ENCODE results near the gene PACSIN1. TPM values are rescaled to one million over a fixed set of nuclear protein-coding genes. Genes with fewer than 3 reads are reported as not detected.
A peak's percentile ranks its signal among the peaks of the same experiment; 100 is the strongest.

The PACSIN1 gene
- total and polyA plus RNA-seq, 5 experiments from 2014 or later: 0.06 to 0.82 (median 0.41) TPM

GRCh38 chr6:34572585-34572984 is 106.7 kb downstream of the PACSIN1 start:
- Mint-ChIP-seq H3K9me3 (no peaks in the 10 kb centered on the region), H3K27me3 (peaks cover 0 to 6% (median 3%) of the 10 kb centered on the region in 5 donors), H3K36me3 (no peaks in the 10 kb centered on the region), H3K27ac (no peak overlapping the region), H3K4me1 (peaks cover 0 to 6% (median 6%) of the 10 kb centered on the region in 4 donors), H3K4me3 (no peak overlapping the region)
- POLR2A ChIA-PET: no interaction called here
- DNase-seq (no peak), ATAC-seq (no peak)

- Mint-ChIP-seq H3K9me3 (no peaks in the 10 kb centered on the region), H3K4me3 (no peak overlapping the region), H3K27ac (peak overlapping the region in 2 of 10 donors; percentile 22 to 31), H3K36me3 (no peaks in the 10 kb centered on the region), H3K27me3 (peaks cover 0 to 2% (median 0%) of the 10 kb centered on the region in 5 donors), H3K4me1 (peaks cover 0 to 6% (median 6%) of the 10 kb centered on the region in 4 donors)
- POLR2A ChIA-PET: no interaction called here
- DNase-seq: no peak
- no peak for ATAC-seq
Measured at GRCh38 chr6:34573567-34574183, 107.8 kb downstream of the PACSIN1 start.

- ATAC-seq (no peak), DNase-seq (no peak)
- peaks cover 0 to 7% (median 6%) of the 10 kb centered on the region in 4 donors for H3K4me1 Mint-ChIP-seq
- H3K4me3 Mint-ChIP-seq: no peak overlapping the region
- H3K27me3 Mint-ChIP-seq: peaks cover 0 to 1% (median 0%) of the 10 kb centered on the region in 5 donors
- POLR2A ChIA-PET: no interaction called here
- H3K36me3 Mint-ChIP-seq: peaks cover 0 to 2% (median 0%) of the 10 kb centered on the region in 3 donors
- no peaks in the 10 kb centered on the region for H3K9me3 Mint-ChIP-seq
- H3K27ac Mint-ChIP-seq: peak overlapping the region in 2 of 10 donors; percentile 66 to 67
Measured at GRCh38 chr6:34574647-34575293, 108.9 kb downstream of the PACSIN1 start.

- ATAC-seq (no peak), DNase-seq (no peak)
- Mint-ChIP-seq H3K4me3 (no peak overlapping the region), H3K27ac (peak overlapping the region in 2 of 10 donors; percentile 27 to 66), H3K9me3 (no peaks in the 10 kb centered on the region), H3K27me3 (peaks cover 0 to 1% (median 0%) of the 10 kb centered on the region in 5 donors), H3K36me3 (peaks cover 0 to 2% (median 0%) of the 10 kb centered on the region in 3 donors), H3K4me1 (peaks cover 0 to 7% (median 6%) of the 10 kb centered on the region in 4 donors)
- POLR2A ChIA-PET: interaction anchor here (0.7 kb wide), 1 partner anchor 300 kb away, joined by 4 read pairs; no protein-coding TSS in a partner anchor
Measured at GRCh38 chr6:34575326-34575725, 109.5 kb downstream of the PACSIN1 start.

DNA sequence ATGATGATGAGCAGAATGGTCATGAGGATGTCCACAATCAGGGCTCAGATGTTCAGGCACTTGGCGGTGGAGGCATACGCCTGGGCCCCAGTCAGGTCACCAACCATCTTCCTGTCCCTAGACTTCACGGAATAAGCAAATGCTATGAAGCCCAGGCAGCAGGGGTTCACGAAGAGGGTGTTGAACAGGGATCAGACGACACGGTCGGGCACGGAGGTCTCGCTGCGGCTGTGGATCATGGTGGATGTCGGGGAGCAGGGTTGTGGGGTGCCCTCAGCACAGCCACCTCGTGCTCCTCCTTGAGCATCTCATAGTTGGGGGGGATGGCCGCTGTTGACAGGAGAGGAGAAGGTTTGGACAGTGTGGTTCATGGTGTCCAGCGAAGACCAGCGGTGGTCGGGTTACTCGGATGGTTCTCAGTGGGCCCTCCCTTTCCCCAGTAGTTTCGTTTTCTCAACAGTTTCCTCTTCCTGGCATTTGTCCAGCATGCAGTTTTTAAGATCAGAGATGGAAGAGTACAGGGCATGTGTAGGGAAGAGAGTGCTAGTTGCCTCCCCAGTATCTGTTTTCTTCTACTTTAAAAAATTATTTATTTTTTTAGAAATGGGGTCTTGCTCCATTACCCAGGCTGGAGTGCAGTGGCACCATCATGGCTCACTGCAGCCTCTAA is 110.5 kb downstream of the PACSIN1 start:
- no peak for ATAC-seq
- peak in 1 of 10 donors; percentile 52 for DNase-seq
- H3K36me3 Mint-ChIP-seq: peaks cover 0 to 2% (median 0%) of the 10 kb centered on the region in 3 donors
- no peak overlapping the region for H3K4me3 Mint-ChIP-seq
- no peaks in the 10 kb centered on the region for H3K9me3 Mint-ChIP-seq
- peaks cover 0 to 7% (median 6%) of the 10 kb centered on the region in 4 donors for H3K4me1 Mint-ChIP-seq
- POLR2A ChIA-PET: no interaction called here
- no peaks in the 10 kb centered on the region for H3K27me3 Mint-ChIP-seq
- peak overlapping the region in 2 of 10 donors; percentile 6 to 60 for H3K27ac Mint-ChIP-seq

- Mint-ChIP-seq H3K27ac (peak overlapping the region in 1 of 10 donors; percentile 75), H3K4me3 (no peak overlapping the region), H3K36me3 (peaks cover 0 to 2% (median 0%) of the 10 kb centered on the region in 3 donors), H3K9me3 (no peaks in the 10 kb centered on the region), H3K27me3 (no peaks in the 10 kb centered on the region), H3K4me1 (peaks cover 0 to 7% (median 6%) of the 10 kb centered on the region in 4 donors)
- ATAC-seq: no peak
- DNase-seq: no peak
- POLR2A ChIA-PET: no interaction called here
Measured at GRCh38 chr6:34578445-34579262, 112.8 kb downstream of the PACSIN1 start.

DNA sequence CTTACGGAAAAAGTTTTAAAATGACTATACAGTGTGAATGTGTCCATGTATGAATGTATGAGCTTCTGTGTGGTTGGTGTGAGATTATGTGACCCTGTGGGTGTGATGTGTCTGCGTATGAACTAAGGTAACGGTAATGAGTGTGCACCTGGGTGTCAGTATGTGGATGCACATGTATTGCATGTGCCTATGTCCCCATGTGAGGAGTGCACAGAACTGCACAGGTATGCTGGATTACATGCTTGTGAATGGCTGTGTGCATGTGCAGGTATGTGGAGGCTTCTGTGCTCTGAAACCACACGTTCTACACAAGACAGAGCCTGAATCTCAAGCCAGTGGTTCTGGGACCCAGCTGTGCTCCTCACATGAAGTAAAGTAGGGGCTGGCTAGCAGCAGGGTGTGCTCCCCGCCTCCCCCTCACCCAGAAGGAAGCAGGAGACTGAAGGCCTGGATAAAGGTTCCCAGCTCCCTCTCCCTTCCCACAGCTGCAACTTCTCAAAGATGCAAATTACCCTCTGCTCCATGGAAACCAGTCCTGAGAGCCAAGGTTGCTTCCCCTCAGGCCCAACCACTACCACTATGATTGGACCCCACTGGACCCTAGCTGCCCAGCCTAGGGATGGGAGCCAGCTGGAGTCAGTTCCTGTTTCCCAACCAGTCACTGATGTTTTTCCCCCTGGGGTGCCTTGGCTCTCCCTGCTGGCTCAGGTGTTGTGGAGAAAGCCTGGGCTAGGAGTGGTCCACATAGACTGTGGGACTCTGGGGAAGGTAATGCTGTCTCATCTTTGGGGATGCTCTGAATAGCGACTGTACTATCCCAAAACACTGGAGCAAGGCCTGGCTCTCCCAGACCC is 115.1 kb downstream of the PACSIN1 start:
- Mint-ChIP-seq H3K4me3 (no peak overlapping the region), H3K27me3 (no peaks in the 10 kb centered on the region), H3K9me3 (no peaks in the 10 kb centered on the region), H3K4me1 (peaks cover 1 to 16% (median 9%) of the 10 kb centered on the region in 4 donors), H3K27ac (peak overlapping the region in 5 of 10 donors; percentile 6 to 36 (median 27)), H3K36me3 (peaks cover 0 to 4% (median 0%) of the 10 kb centered on the region in 3 donors)
- no peak for DNase-seq
- no peak for ATAC-seq
- POLR2A ChIA-PET: interaction anchor here (0.6 kb wide), 1 partner anchor 89 kb away, joined by 6 read pairs; no protein-coding TSS in a partner anchor

DNA sequence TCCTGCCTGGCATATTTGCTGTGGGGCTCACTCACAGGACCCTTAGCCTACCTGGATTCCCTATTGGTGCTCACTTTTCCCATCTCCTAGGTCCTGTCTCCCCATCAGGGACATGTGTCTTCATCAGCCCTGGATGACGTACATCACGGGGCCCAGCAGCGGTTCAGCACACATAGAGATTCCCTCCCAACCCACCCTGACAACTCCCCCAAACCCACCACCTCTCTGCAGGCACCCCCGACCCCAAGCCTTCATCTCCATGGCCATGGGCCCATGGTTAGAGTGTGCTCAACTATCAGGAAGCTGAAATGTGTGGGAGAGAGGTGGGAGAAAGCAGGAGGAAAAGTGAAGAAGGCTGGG is 115.7 kb downstream of the PACSIN1 start:
- Mint-ChIP-seq H3K27ac (peak overlapping the region in 4 of 10 donors; percentile 6 to 81 (median 32)), H3K27me3 (no peaks in the 10 kb centered on the region), H3K9me3 (no peaks in the 10 kb centered on the region), H3K4me1 (peaks cover under 1 to 11% (median 4%) of the 10 kb centered on the region in 4 donors), H3K4me3 (no peak overlapping the region), H3K36me3 (peaks cover 0 to 4% (median 0%) of the 10 kb centered on the region in 3 donors)
- POLR2A ChIA-PET: no interaction called here
- DNase-seq: no peak
- no peak for ATAC-seq

- H3K4me1 Mint-ChIP-seq: peaks cover 0 to 15% (median 4%) of the 10 kb centered on the region in 4 donors
- ATAC-seq: no peak
Measured at GRCh38 chr6:34583461-34583860, 117.6 kb downstream of the PACSIN1 start.

GRCh38 chr6:34583861-34584604 is 118.2 kb downstream of the PACSIN1 start:
- Mint-ChIP-seq H3K9me3 (no peaks in the 10 kb centered on the region), H3K27ac (peak overlapping the region in 8 of 10 donors; percentile 8 to 85 (median 40)), H3K27me3 (no peaks in the 10 kb centered on the region), H3K4me3 (no peak overlapping the region), H3K36me3 (peaks cover 0 to 21% (median 0%) of the 10 kb centered on the region in 3 donors), H3K4me1 (peaks cover 0 to 15% (median 4%) of the 10 kb centered on the region in 4 donors)
- ATAC-seq: no peak
- POLR2A ChIA-PET: no interaction called here
- DNase-seq: no peak

More at GRCh38 chr6:34583461-34583860, 117.6 kb downstream of the PACSIN1 start:
- Mint-ChIP-seq H3K36me3 (peaks cover 0 to 16% (median 0%) of the 10 kb centered on the region in 3 donors), H3K4me3 (no peak overlapping the region), H3K27ac (peak overlapping the region in 1 of 10 donors; percentile 64), H3K9me3 (no peaks in the 10 kb centered on the region), H3K27me3 (no peaks in the 10 kb centered on the region)
- no peak for DNase-seq
- POLR2A ChIA-PET: no interaction called here

GRCh38 chr6:34584694-34585093 is 118.8 kb downstream of the PACSIN1 start:
- Mint-ChIP-seq H3K27me3 (no peaks in the 10 kb centered on the region), H3K9me3 (no peaks in the 10 kb centered on the region), H3K27ac (peak overlapping the region in 7 of 10 donors; percentile 31 to 85 (median 41)), H3K4me3 (no peak overlapping the region), H3K36me3 (peaks cover 0 to 23% (median 0%) of the 10 kb centered on the region in 3 donors), H3K4me1 (peaks cover 0 to 15% (median 4%) of the 10 kb centered on the region in 4 donors)
- no peak for DNase-seq
- ATAC-seq: no peak
- POLR2A ChIA-PET: no interaction called here

Data from naive thymus-derived CD8-positive, alpha-beta T cell (primary cell).